GM23338 (cell line): ENCODE measurements around the gene SERPINH1. TPM values are rescaled to one million over a fixed set of nuclear protein-coding genes. Genes with fewer than 3 reads are reported as not detected.

Experiments
- ATAC-seq: fragments of 200-7000 bp; cut with Tn5 transposase; 3 replicates; pipeline ENCODE4 v1.9.1; 2020
- DNase-seq: peaks from one replicate; pipeline ENCODE4 v3.0.0-alpha.2; 2015; ENCODE audit warnings: low spot score
- H2AFZ ChIP-seq: fragments of 200-600 bp; sonication (generic); 2 replicates; pipeline ENCODE4 v1.8.0; 2016; ENCODE audit warnings: antibody characterized with exemption, mild to moderate bottlenecking, moderate library complexity
- H3F3A ChIP-seq: fragments of 200-600 bp; sonication (generic); replicated peaks from 2 replicates; pipeline ENCODE4 v1.8.0; 2017; ENCODE audit warnings: antibody characterized with exemption, mixed run types, low read depth
- H3K27ac ChIP-seq: fragments of 200-600 bp; sonication (generic); 2 replicates; pipeline ENCODE4 v1.6.1; 2016; ENCODE audit warnings: low read depth
- H3K27me3 ChIP-seq: fragments of 200-600 bp; sonication (generic); 2 replicates; pipeline ENCODE4 v1.8.0; 2016; ENCODE audit warnings: mild to moderate bottlenecking, mixed run types, moderate library complexity; ENCODE audit not compliant: insufficient read depth
- H3K36me3 ChIP-seq: fragments of 200-600 bp; sonication (generic); 2 replicates; pipeline ENCODE4 v1.8.0; 2016; ENCODE audit warnings: mild to moderate bottlenecking; ENCODE audit not compliant: insufficient read depth
- H3K4me1 ChIP-seq: fragments of 200-600 bp; sonication (generic); 2 replicates; pipeline ENCODE4 v1.8.0; 2016; ENCODE audit warnings: mild to moderate bottlenecking, moderate library complexity; ENCODE audit not compliant: insufficient read depth
- H3K4me2 ChIP-seq: fragments of 200-600 bp; sonication (generic); 2 replicates; pipeline ENCODE4 v1.7.1; 2017; ENCODE audit warnings: mixed run types
- H3K4me3 ChIP-seq: fragments of 200-600 bp; sonication (generic); 2 replicates; pipeline ENCODE4 v1.6.1; 2016; ENCODE audit warnings: mixed run types
- H3K79me2 ChIP-seq: fragments of 200-600 bp; sonication (generic); replicated peaks from 2 replicates; pipeline ENCODE4 v1.8.0; 2017; ENCODE audit warnings: mild to moderate bottlenecking; ENCODE audit not compliant: insufficient read depth
- H3K9me2 ChIP-seq: fragments of 200-600 bp; sonication (generic); 2 replicates; pipeline ENCODE4 v1.8.0; 2017; ENCODE audit not compliant: insufficient read depth
- H4K20me1 ChIP-seq: fragments of 200-600 bp; sonication (generic); replicated peaks from 2 replicates; pipeline ENCODE4 v1.8.0; 2017; ENCODE audit warnings: mild to moderate bottlenecking; ENCODE audit not compliant: insufficient read depth
- H3K27ac Mint-ChIP-seq: 2 replicates; pipeline ENCODE4 v1.8.0; 2020; ENCODE audit warnings: inconsistent platforms, mild to moderate bottlenecking, moderate library complexity, mixed read lengths
- H3K27me3 Mint-ChIP-seq: 3 replicates; pipeline ENCODE4 v1.8.0; 2022; ENCODE audit warnings: low read depth, mild to moderate bottlenecking, moderate library complexity, mixed read lengths, inconsistent platforms; ENCODE audit not compliant: insufficient read depth, poor library complexity
- H3K36me3 Mint-ChIP-seq: 3 replicates; pipeline ENCODE4 v1.8.0; 2021; ENCODE audit warnings: low read depth, mild to moderate bottlenecking, inconsistent platforms, moderate library complexity, mixed read lengths
- H3K4me1 Mint-ChIP-seq: 3 replicates; pipeline ENCODE4 v1.8.0; 2020; ENCODE audit warnings: mild to moderate bottlenecking, inconsistent platforms, mixed read lengths
- H3K4me3 Mint-ChIP-seq: 3 replicates; pipeline ENCODE4 v1.8.0; 2021; ENCODE audit warnings: moderate library complexity, mild to moderate bottlenecking, inconsistent platforms, mixed read lengths
- H3K9me3 Mint-ChIP-seq: 3 replicates; pipeline ENCODE4 v1.8.0; 2020; ENCODE audit warnings: moderate library complexity, mild to moderate bottlenecking, inconsistent platforms, mixed read lengths
- CREB1 ChIP-seq: fragments of 250-450 bp; sonication (Bioruptor Pico); IDR thresholded peaks from 2 replicates; pipeline ENCODE4 v1.5.0; 2020; ENCODE audit warnings: low read depth, mild to moderate bottlenecking, moderate library complexity
- CTCF ChIP-seq, 2 experiments: fragments of 200-600 bp in 1 of 2; sonication (generic) in 1 of 2; conservative IDR thresholded peaks; 2 replicates each; pipeline versions ENCODE4 v1.5.1 to v1.6.1; 2016 to 2017; ENCODE audit warnings: antibody characterized with exemption in 2 of 2, low read depth in 2 of 2, mild to moderate bottlenecking in 2 of 2, moderate library complexity in 1 of 2
- EZH2 ChIP-seq: fragments of 200-600 bp; sonication (generic); IDR thresholded peaks from one replicate; pipeline ENCODE4 v1.8.0; 2017; ENCODE audit warnings: antibody characterized with exemption, mild to moderate bottlenecking, low read depth; ENCODE audit not compliant: unreplicated experiment
- EZH2phosphoT487 ChIP-seq: fragments of 200-600 bp; sonication (generic); IDR thresholded peaks from one replicate; pipeline ENCODE4 v1.8.1; 2018; ENCODE audit warnings: antibody characterized with exemption; ENCODE audit not compliant: unreplicated experiment
- JUNB ChIP-seq: IDR thresholded peaks from one replicate; pipeline ENCODE4 v1.6.1; 2016; ENCODE audit warnings: antibody characterized with exemption; ENCODE audit not compliant: unreplicated experiment
- NANOG ChIP-seq: IDR thresholded peaks from 2 replicates; pipeline ENCODE4 v1.6.1; 2016; ENCODE audit warnings: antibody characterized with exemption, borderline replicate concordance
- POLR2AphosphoS5 ChIP-seq: IDR thresholded peaks from 2 replicates; pipeline ENCODE4 v1.6.1; 2016; ENCODE audit warnings: antibody characterized with exemption, low read depth
- STAT1 ChIP-seq: IDR thresholded peaks from one replicate; pipeline ENCODE4 v1.6.1; 2016; ENCODE audit warnings: antibody characterized with exemption; ENCODE audit not compliant: unreplicated experiment
- ZNF114 ChIP-seq: fragments of 250-450 bp; sonication (Bioruptor Pico); IDR thresholded peaks from 2 replicates; pipeline ENCODE4 v1.5.0; 2020; ENCODE audit warnings: mild to moderate bottlenecking, moderate library complexity
- ZNF331 ChIP-seq: fragments of 250-450 bp; sonication (Bioruptor Pico); IDR thresholded peaks from 2 replicates; pipeline ENCODE4 v1.5.0; 2020; ENCODE audit warnings: low read depth, mild to moderate bottlenecking, moderate library complexity
- ZNF462 ChIP-seq: fragments of 250-450 bp; sonication (Bioruptor Pico); IDR thresholded peaks from 2 replicates; pipeline ENCODE4 v1.5.0; 2020; ENCODE audit warnings: mild to moderate bottlenecking, moderate library complexity
- polyA plus RNA-seq: library from polyadenylated mRNA; unstranded; fragments of >200 nt; fragmentation: Nextera tagmentation; extraction: Ambion mirVana; gene quantifications from 2 replicates; pipeline ENCODE4 v1.2.1, GENCODE V29; 2016
- total RNA-seq: library from RNA; depleted of rRNA; stranded (reverse); fragments of >200 nt; shearing (Covaris generic); gene quantifications from 2 replicates; pipeline ENCODE4 v1.2.3, GENCODE V29; 2014
- TF ChIP-seq, protein P1 (sequence below): IDR thresholded peaks from 2 replicates; pipeline ENCODE4 v1.6.1; 2016; ENCODE audit warnings: antibody characterized with exemption
- TF ChIP-seq, protein P2 (sequence below): IDR thresholded peaks from one replicate; pipeline ENCODE4 v1.6.1; 2018; ENCODE audit warnings: antibody characterized with exemption; ENCODE audit not compliant: unreplicated experiment

Gene SERPINH1
- total and polyA plus RNA-seq, 2 experiments from 2014 or later: 238 to 1,217 TPM

GRCh38 chr11:75547177-75547576 is 14.9 kb upstream of the SERPINH1 start:
- TF ChIP-seq, protein P1, sequence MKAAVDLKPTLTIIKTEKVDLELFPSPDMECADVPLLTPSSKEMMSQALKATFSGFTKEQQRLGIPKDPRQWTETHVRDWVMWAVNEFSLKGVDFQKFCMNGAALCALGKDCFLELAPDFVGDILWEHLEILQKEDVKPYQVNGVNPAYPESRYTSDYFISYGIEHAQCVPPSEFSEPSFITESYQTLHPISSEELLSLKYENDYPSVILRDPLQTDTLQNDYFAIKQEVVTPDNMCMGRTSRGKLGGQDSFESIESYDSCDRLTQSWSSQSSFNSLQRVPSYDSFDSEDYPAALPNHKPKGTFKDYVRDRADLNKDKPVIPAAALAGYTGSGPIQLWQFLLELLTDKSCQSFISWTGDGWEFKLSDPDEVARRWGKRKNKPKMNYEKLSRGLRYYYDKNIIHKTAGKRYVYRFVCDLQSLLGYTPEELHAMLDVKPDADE: no peak
- TF ChIP-seq EZH2 (no peak), ZNF462 (CRISPR knock-in tag) (no peak), ZNF114 (no peak), CREB1 (CRISPR knock-in tag) (no peak), STAT1 (no peak), ZNF331 (CRISPR knock-in tag) (no peak), CTCF (conservative IDR thresholded peaks at IDR 0.05; ENCODE audit: low read depth in 2 of 2) (no peak), JUNB (no peak), NANOG (no peak), POLR2AphosphoS5 (no peak), EZH2phosphoT487 (no peak)
- TF ChIP-seq, protein P2, sequence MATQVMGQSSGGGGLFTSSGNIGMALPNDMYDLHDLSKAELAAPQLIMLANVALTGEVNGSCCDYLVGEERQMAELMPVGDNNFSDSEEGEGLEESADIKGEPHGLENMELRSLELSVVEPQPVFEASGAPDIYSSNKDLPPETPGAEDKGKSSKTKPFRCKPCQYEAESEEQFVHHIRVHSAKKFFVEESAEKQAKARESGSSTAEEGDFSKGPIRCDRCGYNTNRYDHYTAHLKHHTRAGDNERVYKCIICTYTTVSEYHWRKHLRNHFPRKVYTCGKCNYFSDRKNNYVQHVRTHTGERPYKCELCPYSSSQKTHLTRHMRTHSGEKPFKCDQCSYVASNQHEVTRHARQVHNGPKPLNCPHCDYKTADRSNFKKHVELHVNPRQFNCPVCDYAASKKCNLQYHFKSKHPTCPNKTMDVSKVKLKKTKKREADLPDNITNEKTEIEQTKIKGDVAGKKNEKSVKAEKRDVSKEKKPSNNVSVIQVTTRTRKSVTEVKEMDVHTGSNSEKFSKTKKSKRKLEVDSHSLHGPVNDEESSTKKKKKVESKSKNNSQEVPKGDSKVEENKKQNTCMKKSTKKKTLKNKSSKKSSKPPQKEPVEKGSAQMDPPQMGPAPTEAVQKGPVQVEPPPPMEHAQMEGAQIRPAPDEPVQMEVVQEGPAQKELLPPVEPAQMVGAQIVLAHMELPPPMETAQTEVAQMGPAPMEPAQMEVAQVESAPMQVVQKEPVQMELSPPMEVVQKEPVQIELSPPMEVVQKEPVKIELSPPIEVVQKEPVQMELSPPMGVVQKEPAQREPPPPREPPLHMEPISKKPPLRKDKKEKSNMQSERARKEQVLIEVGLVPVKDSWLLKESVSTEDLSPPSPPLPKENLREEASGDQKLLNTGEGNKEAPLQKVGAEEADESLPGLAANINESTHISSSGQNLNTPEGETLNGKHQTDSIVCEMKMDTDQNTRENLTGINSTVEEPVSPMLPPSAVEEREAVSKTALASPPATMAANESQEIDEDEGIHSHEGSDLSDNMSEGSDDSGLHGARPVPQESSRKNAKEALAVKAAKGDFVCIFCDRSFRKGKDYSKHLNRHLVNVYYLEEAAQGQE: no peak
- DNase-seq: no peak
- peaks cover 4% of the 10 kb centered on the region; the same call in 1 of the 3 replicates for H3K9me3 Mint-ChIP-seq
- Histone ChIP-seq H2AFZ (no peak overlapping the region), H3K4me2 (no peak overlapping the region), H4K20me1 (no peaks in the 10 kb centered on the region), H3K79me2 (no peaks in the 10 kb centered on the region), H3K36me3 (no peaks in the 10 kb centered on the region), H3K27ac (no peak overlapping the region), H3K4me3 (no peak overlapping the region), H3K4me1 (no peaks in the 10 kb centered on the region; the same call in 1 of the 2 replicates), H3K27me3 (no peaks in the 10 kb centered on the region), H3F3A (no peaks in the 10 kb centered on the region), H3K9me2 (no peaks in the 10 kb centered on the region)
- H3K4me3 Mint-ChIP-seq: no peak overlapping the region
- ATAC-seq: peak; percentile 23
- no peak overlapping the region for H3K27ac Mint-ChIP-seq
- peaks cover 9% of the 10 kb centered on the region for H3K4me1 Mint-ChIP-seq
- peaks cover 3% of the 10 kb centered on the region; the same call in 2 of the 3 replicates for H3K36me3 Mint-ChIP-seq
- H3K27me3 Mint-ChIP-seq: peaks cover 7% of the 10 kb centered on the region
